MM.1S (cell line): ENCODE results near the gene SLC40A1.

Experiments
- DNase-seq: peaks from one replicate; pipeline ENCODE4 v3.0.0-alpha.2; 2015
- H2AFZ ChIP-seq: fragments of 300-600 bp; sonication (generic); 2 replicates; pipeline ENCODE4 v1.6.0; 2016; ENCODE audit warnings: antibody characterized with exemption, low read length
- H3F3A ChIP-seq: fragments of 300-600 bp; sonication (generic); 2 replicates; pipeline ENCODE4 v1.6.1; 2016; ENCODE audit warnings: mild to moderate bottlenecking, antibody characterized with exemption, low read length, moderate library complexity, mixed read lengths; ENCODE audit not compliant: insufficient read depth
- H3K27ac ChIP-seq: fragments of 300-600 bp; sonication (generic); 2 replicates; pipeline ENCODE4 v1.5.1; 2016; ENCODE audit warnings: mild to moderate bottlenecking, low read length
- H3K27me3 ChIP-seq: fragments of 300-600 bp; sonication (generic); replicated peaks from 2 replicates; pipeline ENCODE4 v1.6.0; 2016; ENCODE audit warnings: low read length; ENCODE audit not compliant: insufficient read depth
- H3K36me3 ChIP-seq: fragments of 300-600 bp; sonication (generic); replicated peaks from 2 replicates; pipeline ENCODE4 v1.6.1; 2016; ENCODE audit warnings: mild to moderate bottlenecking, low read length, mixed read lengths; ENCODE audit not compliant: insufficient read depth
- H3K4me1 ChIP-seq: fragments of 300-600 bp; sonication (generic); 2 replicates; pipeline ENCODE4 v1.6.1; 2016; ENCODE audit warnings: low read length, mixed read lengths
- H3K4me2 ChIP-seq: fragments of 300-600 bp; sonication (generic); 2 replicates; pipeline ENCODE4 v1.6.0; 2016; ENCODE audit warnings: low read depth, low read length
- H3K4me3 ChIP-seq: fragments of 300-600 bp; sonication (generic); 2 replicates; pipeline ENCODE4 v1.5.1; 2016; ENCODE audit warnings: low read length, mixed read lengths
- H3K79me2 ChIP-seq: fragments of 300-600 bp; sonication (generic); 2 replicates; pipeline ENCODE4 v1.6.1; 2016; ENCODE audit warnings: mixed run types, low read length, mixed read lengths
- H3K9ac ChIP-seq: fragments of 300-600 bp; sonication (generic); 2 replicates; pipeline ENCODE4 v1.6.1; 2016; ENCODE audit warnings: low read length, mixed read lengths
- H3K9me2 ChIP-seq: fragments of 300-600 bp; sonication (generic); replicated peaks from 2 replicates; pipeline ENCODE4 v1.6.1; 2016; ENCODE audit warnings: mild to moderate bottlenecking, low read length, mixed read lengths; ENCODE audit not compliant: insufficient read depth
- H3K9me3 ChIP-seq: fragments of 300-600 bp; sonication (generic); replicated peaks from 2 replicates; pipeline ENCODE4 v1.6.1; 2016; ENCODE audit warnings: mild to moderate bottlenecking, low read length, mixed read lengths; ENCODE audit not compliant: insufficient read depth
- H4K20me1 ChIP-seq: fragments of 300-600 bp; sonication (generic); 2 replicates; pipeline ENCODE4 v1.6.1; 2016; ENCODE audit warnings: mild to moderate bottlenecking, low read length, moderate library complexity, mixed read lengths; ENCODE audit not compliant: insufficient read depth
- EZH2 ChIP-seq: fragments of 300-600 bp; sonication (generic); optimal IDR thresholded peaks from 2 replicates; pipeline ENCODE3; 2017; ENCODE audit warnings: low read depth, mild to moderate bottlenecking, antibody characterized with exemption, low read length, mixed read lengths
- EZH2phosphoT487 ChIP-seq: fragments of 300-600 bp; sonication (generic); IDR thresholded peaks from 2 replicates; pipeline ENCODE4 v1.6.1; 2018; ENCODE audit warnings: antibody characterized with exemption, low read length
- TF ChIP-seq, protein P1 (sequence below): fragments of 300-600 bp; sonication (generic); IDR thresholded peaks from 2 replicates; pipeline ENCODE4 v1.5.1; 2016; ENCODE audit warnings: antibody characterized with exemption, low read length, mixed read lengths

SLC40A1 gene

DNA sequence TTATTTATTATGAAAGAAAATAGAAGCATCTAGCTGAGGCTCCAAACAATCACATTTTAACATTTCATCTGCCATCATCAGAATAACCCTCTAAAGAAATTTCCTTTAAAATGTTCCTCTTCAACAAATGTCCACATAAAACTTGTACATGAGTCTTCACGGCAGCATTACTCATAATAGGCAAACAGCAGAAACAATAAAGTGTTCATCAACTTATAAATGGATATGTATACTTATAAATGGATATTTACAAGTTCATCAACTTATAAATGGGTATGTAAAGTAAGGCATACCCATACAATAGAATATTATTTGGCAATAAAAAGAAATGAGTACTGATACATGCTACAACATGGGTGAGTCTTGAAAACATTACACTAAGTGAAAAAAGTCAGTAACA, 47.2 kb upstream of the SLC40A1 start:
- TF ChIP-seq EZH2phosphoT487 (no peak), EZH2 (no peak)
- TF ChIP-seq, protein P1, sequence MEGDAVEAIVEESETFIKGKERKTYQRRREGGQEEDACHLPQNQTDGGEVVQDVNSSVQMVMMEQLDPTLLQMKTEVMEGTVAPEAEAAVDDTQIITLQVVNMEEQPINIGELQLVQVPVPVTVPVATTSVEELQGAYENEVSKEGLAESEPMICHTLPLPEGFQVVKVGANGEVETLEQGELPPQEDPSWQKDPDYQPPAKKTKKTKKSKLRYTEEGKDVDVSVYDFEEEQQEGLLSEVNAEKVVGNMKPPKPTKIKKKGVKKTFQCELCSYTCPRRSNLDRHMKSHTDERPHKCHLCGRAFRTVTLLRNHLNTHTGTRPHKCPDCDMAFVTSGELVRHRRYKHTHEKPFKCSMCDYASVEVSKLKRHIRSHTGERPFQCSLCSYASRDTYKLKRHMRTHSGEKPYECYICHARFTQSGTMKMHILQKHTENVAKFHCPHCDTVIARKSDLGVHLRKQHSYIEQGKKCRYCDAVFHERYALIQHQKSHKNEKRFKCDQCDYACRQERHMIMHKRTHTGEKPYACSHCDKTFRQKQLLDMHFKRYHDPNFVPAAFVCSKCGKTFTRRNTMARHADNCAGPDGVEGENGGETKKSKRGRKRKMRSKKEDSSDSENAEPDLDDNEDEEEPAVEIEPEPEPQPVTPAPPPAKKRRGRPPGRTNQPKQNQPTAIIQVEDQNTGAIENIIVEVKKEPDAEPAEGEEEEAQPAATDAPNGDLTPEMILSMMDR, result no peak

DNA sequence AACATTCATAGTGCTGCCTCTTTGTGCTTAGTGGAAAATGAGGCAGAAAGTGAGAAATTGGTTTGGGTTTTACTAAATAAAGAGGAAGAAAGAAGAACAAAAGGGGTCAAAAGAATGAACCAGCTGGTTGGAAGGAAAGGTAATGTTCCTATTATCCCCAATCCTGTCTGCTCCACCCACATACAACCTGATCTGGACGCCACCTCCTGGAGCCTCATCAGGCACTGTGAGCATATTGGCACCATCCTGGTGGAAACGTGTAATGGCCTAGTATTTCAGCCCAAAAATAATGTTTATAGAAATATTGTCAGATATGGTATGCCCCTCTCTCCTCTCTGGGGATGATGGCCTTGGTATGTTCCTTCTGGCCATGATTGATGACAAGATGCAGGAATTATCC, 45.0 kb upstream of the SLC40A1 start:
- no peak overlapping the region for H3K9ac ChIP-seq
- H3K9me2 ChIP-seq, result no peaks in the 10 kb centered on the region
- no peak for DNase-seq
- no peaks in the 10 kb centered on the region for H3F3A ChIP-seq
- no peaks in the 10 kb centered on the region for H3K4me1 ChIP-seq
- TF ChIP-seq, protein P1, result no peak
- TF ChIP-seq EZH2, result no peak
- no peak for TF ChIP-seq EZH2phosphoT487
- H3K4me2 ChIP-seq, result no peak overlapping the region
- H3K4me3 ChIP-seq, result no peak overlapping the region
- no peaks in the 10 kb centered on the region for H3K79me2 ChIP-seq
- H3K27ac ChIP-seq, result no peak overlapping the region
- no peaks in the 10 kb centered on the region for H3K9me3 ChIP-seq
- H2AFZ ChIP-seq, result no peak overlapping the region
- H3K36me3 ChIP-seq, result no peaks in the 10 kb centered on the region
- no peaks in the 10 kb centered on the region for H3K27me3 ChIP-seq
- H4K20me1 ChIP-seq, result no peaks in the 10 kb centered on the region

More for the DNA sequence above, 47.2 kb upstream of the SLC40A1 start:
- Histone ChIP-seq H3K4me1 (no peaks in the 10 kb centered on the region), H3F3A (no peaks in the 10 kb centered on the region), H3K79me2 (no peaks in the 10 kb centered on the region), H2AFZ (no peak overlapping the region), H3K4me2 (no peak overlapping the region), H3K9ac (no peak overlapping the region), H3K4me3 (no peak overlapping the region), H4K20me1 (no peaks in the 10 kb centered on the region), H3K9me3 (no peaks in the 10 kb centered on the region), H3K36me3 (no peaks in the 10 kb centered on the region), H3K27me3 (no peaks in the 10 kb centered on the region), H3K27ac (no peak overlapping the region), H3K9me2 (no peaks in the 10 kb centered on the region)
- no peak for DNase-seq

GRCh38 chr2:189624648-189625355, 44.2 kb upstream of the SLC40A1 start:
- Histone ChIP-seq H3K27ac (no peak overlapping the region), H3K9me3 (no peaks in the 10 kb centered on the region), H3K36me3 (no peaks in the 10 kb centered on the region), H3K9me2 (no peaks in the 10 kb centered on the region), H3K9ac (no peak overlapping the region), H3K4me2 (no peak overlapping the region), H3K27me3 (no peaks in the 10 kb centered on the region), H3K79me2 (no peaks in the 10 kb centered on the region), H2AFZ (no peak overlapping the region), H3K4me1 (no peaks in the 10 kb centered on the region), H4K20me1 (no peaks in the 10 kb centered on the region), H3F3A (no peaks in the 10 kb centered on the region), H3K4me3 (no peak overlapping the region)
- TF ChIP-seq EZH2phosphoT487 (no peak), EZH2 (no peak)
- TF ChIP-seq, protein P1, result no peak
- no peak for DNase-seq
